Large intestine (tissue), 3 donors: ENCODE measurements around the gene LAMA5. TPM values are rescaled to one million over a fixed set of nuclear protein-coding genes. Genes with fewer than 3 reads are reported as not detected.
A peak's percentile ranks its signal among the peaks of the same experiment; 100 is the strongest.

ENCODE experiments used
- DNase-seq, 2 donors: peaks; one replicate each; pipeline versions ENCODE4 v3.0.0 to v3.0.0-alpha.2; 2013
- H3K27ac ChIP-seq: one replicate; pipeline ENCODE4 v1.5.1; 2013; ENCODE audit warnings: low read length
- H3K27me3 ChIP-seq: 2 replicates; pipeline ENCODE4 v1.6.1; 2013; ENCODE audit warnings: low read length; ENCODE audit not compliant: control insufficient read depth, insufficient read depth
- H3K36me3 ChIP-seq: 2 replicates; pipeline ENCODE4 v1.6.1; 2013; ENCODE audit warnings: low read length; ENCODE audit not compliant: control insufficient read depth, insufficient read depth
- H3K4me1 ChIP-seq: one replicate; pipeline ENCODE4 v1.6.1; 2013; ENCODE audit warnings: low read length; ENCODE audit not compliant: control insufficient read depth, insufficient read depth
- H3K4me3 ChIP-seq: one replicate; pipeline ENCODE4 v1.5.1; 2013; ENCODE audit warnings: low read length
- H3K9me3 ChIP-seq: one replicate; pipeline ENCODE4 v1.6.1; 2013; ENCODE audit warnings: mild to moderate bottlenecking, low read depth, low read length, moderate library complexity; ENCODE audit not compliant: control insufficient read depth
- WGBS: methylation state at CpG from one replicate; pipeline ENCODE4 v1.1.5; 2013; ENCODE audit warnings: low lambda C conversion rate; ENCODE audit not compliant: insufficient coverage; 5-methylcytosine and 5-hydroxymethylcytosine counted together
- polyA plus RNA-seq: library from polyadenylated mRNA; unstranded; fragments of 120-200 nt; gene quantifications from one replicate; pipeline ENCODE4 v1.2.1, GENCODE V29; 2013

The LAMA5 gene
- polyA plus RNA-seq, 1 donor = 92.1 TPM

DNA sequence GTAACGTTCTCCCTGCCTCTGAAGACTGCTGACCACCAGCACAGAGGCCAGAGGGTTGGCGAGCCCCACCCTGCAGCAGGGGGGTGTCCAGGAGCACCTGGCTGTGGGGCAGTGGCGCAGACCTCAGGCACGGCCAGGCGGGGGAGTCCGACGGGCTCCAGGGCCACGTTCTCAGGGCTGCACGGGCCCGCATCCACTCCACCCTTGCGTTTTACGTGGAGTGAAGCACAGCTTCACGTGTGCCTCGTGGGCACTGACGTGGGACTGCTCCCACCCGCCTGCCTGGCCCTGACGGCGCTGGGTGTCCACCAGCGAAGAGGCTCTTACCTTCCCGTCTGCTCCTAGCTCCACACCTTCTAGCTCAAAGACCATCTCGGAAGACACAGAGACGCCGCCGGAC lies 26.7 kb upstream of the LAMA5 start:
- Histone ChIP-seq H3K27me3 (no peaks in the 10 kb centered on the region), H3K4me1 (peaks cover 4% of the 10 kb centered on the region), H3K27ac (no peak overlapping the region), H3K4me3 (no peak overlapping the region), H3K9me3 (peaks cover 5% of the 10 kb centered on the region), H3K36me3 (peaks cover 54% of the 10 kb centered on the region)
- WGBS = no CpG with 5 or more reads among the region's 24 CpGs
- DNase-seq = no peak

DNA sequence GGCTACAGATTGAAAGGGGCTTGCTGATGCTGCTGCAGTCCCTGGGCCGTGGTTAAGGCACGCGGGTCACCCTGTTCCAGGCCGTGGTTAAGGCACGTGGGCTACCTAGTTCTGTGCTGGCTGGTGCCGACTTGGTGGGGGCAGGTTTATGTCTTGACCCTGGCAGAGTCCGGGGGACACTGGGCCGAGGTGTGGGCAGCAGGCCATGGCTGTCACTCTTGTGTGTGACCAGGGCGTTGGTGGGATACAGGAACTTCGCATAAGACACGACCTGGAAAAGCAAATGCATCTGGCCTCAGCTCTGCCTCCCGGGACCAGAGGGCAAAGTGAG lies 26.2 kb upstream of the LAMA5 start:
- DNase-seq = no peak
- H3K36me3 ChIP-seq = peaks cover 60% of the 10 kb centered on the region
- peaks cover 5% of the 10 kb centered on the region for H3K9me3 ChIP-seq
- H3K4me3 ChIP-seq = no peak overlapping the region
- no peaks in the 10 kb centered on the region for H3K27me3 ChIP-seq
- H3K4me1 ChIP-seq = peaks cover 9% of the 10 kb centered on the region
- no peak overlapping the region for H3K27ac ChIP-seq
- no CpG with 5 or more reads among the region's 12 CpGs for WGBS

DNA sequence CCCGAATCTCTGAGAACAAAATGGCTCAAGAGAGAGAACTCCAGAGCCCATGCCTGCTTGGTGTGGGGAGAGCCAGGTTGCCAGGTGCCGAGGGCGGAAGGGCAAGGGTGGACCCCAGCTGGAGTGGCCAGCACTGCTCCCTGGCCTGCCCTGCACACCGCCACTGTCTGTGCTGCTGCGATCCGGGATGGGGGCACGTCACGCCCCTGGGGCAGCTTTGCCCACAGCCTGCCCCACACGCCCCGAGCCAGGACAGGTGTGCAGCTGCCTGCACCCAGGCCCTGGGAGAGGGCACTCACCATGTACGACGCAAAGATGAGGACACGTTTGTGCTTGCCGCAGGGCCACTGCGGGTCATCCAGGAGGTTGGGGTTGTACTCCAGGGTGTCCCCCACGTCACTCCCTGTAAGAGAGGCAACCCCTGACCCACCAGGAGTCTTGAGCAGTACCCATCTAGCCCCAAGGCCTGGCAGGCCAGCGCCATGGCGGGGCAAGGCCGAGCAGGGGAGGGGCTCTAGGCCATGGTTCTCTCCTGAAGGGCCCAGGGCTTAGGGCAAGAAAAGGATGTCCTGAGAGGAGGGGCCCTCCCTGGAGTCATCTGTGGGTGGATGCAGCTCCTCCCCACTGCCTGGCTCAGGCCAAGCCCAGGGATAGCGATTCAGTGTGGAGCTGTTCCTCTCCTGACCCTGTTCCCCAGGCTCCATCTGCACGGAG lies 25.7 kb upstream of the LAMA5 start:
- peaks cover 65% of the 10 kb centered on the region for H3K36me3 ChIP-seq

DNA sequence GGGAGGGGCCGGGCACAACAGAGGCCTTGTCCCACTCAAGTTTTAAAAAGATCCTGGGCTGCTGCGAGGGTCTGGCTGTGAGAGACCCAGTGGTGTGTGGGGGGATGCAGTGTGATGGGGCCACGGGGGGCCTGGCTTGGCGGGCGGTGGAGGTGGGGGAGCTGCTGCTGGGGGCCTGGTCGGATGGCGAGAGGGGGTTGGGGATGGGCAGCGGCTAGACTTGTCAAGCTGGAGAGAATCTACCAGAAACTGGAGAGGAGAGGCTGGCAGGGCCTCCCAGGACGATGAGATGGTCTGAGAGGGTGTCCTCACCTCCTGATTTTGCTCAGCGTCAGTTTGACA lies 24.9 kb upstream of the LAMA5 start:
- H3K27me3 ChIP-seq = no peaks in the 10 kb centered on the region
- no peak for DNase-seq
- WGBS = 100% methylated on average over 1 of the region's 10 CpGs
- H3K4me3 ChIP-seq = no peak overlapping the region
- H3K36me3 ChIP-seq = peaks cover 65% of the 10 kb centered on the region
- H3K27ac ChIP-seq = no peak overlapping the region
- no peaks in the 10 kb centered on the region for H3K9me3 ChIP-seq
- H3K4me1 ChIP-seq = peaks cover 16% of the 10 kb centered on the region

More for the DNA sequence above, 25.7 kb upstream of the LAMA5 start:
- Histone ChIP-seq H3K27ac (no peak overlapping the region), H3K4me3 (no peak overlapping the region), H3K9me3 (peaks cover 1% of the 10 kb centered on the region), H3K27me3 (no peaks in the 10 kb centered on the region), H3K4me1 (peaks cover 14% of the 10 kb centered on the region)
- DNase-seq = no peak
- no CpG with 5 or more reads among the region's 21 CpGs for WGBS

DNA sequence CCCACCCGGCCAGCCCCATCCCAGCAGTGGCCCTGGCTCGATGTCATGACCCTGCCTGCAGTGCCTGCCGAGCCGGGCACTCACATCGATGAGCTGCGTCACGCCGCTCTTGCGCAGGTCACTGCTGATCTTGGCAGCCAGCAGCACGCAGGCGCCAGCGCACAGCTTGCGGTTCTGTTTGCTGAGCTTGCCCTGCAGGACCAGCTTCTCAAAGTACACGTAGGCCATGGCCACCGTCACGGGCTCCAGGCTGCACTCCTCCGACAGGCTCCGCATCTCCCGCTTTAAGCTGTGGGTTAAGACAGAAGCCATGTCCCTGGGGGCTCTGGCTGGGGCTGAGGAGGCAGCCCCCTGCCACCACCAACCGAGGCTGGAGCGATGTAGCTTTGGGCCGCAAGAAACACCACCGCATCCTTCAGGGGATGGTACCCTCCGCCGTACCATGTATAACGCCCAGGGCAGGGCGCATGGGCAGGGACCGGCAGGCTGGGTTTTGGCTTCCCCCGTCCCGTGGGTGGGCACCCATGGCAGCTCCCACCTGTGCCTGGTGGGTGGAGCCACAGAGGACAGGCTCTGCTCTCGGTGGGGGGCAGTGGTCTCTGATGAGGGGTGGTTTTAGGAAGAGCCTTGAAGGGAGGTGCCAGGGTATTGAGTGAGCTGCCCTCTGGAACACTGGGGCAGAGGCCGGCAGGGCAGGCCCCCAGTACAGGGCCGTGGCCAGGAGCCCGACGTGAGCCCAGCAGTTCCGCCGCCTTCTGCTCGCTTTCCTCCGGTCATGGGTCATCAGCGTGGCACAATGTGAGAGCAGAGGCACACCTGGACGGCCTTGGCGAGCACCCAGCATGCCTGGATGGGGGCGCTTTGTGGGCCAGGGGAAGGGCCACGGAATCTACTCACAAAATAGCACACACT lies 24.3 kb upstream of the LAMA5 start:
- WGBS = 100% methylated on average over 2 of the region's 44 CpGs

DNA sequence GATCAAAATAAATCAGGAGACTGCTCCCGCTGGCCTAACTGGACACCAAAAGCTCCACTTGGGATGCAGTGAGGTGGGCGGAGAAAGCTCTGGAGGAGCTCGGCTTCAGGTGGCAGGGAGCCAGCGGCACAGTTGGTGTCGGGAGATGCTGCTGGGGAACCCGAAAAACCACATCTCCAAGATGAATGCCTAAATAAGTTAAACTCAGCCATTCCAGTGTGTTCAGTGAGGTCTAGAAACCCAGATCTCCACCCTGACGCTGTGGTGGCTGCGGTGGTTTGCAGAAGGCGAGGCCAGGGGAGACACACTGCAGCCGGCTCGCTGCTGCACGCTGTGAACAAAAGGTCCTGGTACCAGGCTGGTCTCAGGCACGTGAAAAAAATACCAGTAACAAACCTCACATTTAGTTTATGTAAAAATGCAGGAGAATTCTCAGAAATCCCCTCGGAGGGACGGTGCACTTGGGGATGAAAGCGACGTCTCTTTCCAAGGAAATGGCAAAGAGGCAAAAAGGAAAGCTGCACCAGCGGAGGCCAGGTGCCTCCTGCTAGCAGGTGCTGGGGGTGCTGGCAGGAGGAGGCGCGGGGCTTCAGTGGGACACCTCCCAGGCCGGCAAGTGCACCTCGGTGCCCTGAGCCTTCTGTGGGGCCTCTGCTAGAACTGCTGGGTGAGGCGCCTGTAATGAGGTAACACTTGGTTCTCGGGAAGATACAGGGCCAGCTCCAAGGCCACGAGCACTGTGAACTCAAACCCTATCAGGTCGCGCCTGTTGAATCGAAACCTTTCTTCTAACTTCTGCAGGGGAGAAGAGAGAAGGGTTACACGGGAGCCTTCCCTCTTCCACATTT lies 23.4 kb upstream of the LAMA5 start:
- no CpG with 5 or more reads among the region's 29 CpGs for WGBS
- H3K27me3 ChIP-seq = no peaks in the 10 kb centered on the region
- DNase-seq = no peak
- H3K9me3 ChIP-seq = no peaks in the 10 kb centered on the region
- no peak overlapping the region for H3K4me3 ChIP-seq
- H3K27ac ChIP-seq = no peak overlapping the region
- peaks cover 64% of the 10 kb centered on the region for H3K36me3 ChIP-seq
- peaks cover 16% of the 10 kb centered on the region for H3K4me1 ChIP-seq

More for the DNA sequence above, 24.3 kb upstream of the LAMA5 start:
- no peak overlapping the region for H3K27ac ChIP-seq
- H3K4me3 ChIP-seq = no peak overlapping the region
- DNase-seq = no peak
- H3K36me3 ChIP-seq = peaks cover 65% of the 10 kb centered on the region
- H3K9me3 ChIP-seq = no peaks in the 10 kb centered on the region
- peaks cover 16% of the 10 kb centered on the region for H3K4me1 ChIP-seq
- H3K27me3 ChIP-seq = no peaks in the 10 kb centered on the region

DNA sequence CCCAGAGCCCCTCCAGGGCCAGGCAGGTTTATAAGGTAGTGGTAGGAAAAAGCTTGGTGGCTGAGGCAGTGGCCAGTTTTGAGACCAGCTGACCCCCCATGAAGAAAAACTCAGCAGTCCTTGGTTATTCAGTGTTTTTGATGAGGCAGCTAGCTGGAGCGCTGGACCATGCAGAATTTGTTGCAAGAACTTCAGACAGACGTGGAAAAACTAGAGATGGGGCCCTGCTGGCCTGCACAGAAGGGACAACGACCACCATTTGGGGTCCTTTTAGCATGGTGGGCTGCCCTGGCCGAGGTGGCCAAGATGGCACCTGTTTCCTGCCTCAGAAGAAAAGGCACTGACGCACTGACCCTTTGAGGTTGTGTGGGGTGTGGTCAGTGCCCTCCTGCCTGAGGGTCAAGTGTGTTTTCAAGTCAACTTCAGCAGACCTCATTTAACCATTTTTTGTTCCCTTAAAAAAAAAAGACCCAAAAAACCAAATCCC lies 22.5 kb upstream of the LAMA5 start:
- Histone ChIP-seq H3K27ac (no peak overlapping the region), H3K4me3 (no peak overlapping the region), H3K4me1 (peaks cover 16% of the 10 kb centered on the region), H3K27me3 (no peaks in the 10 kb centered on the region), H3K9me3 (no peaks in the 10 kb centered on the region), H3K36me3 (peaks cover 58% of the 10 kb centered on the region)
- no peak for DNase-seq
- 100% methylated on average over 1 of the region's 5 CpGs for WGBS

DNA sequence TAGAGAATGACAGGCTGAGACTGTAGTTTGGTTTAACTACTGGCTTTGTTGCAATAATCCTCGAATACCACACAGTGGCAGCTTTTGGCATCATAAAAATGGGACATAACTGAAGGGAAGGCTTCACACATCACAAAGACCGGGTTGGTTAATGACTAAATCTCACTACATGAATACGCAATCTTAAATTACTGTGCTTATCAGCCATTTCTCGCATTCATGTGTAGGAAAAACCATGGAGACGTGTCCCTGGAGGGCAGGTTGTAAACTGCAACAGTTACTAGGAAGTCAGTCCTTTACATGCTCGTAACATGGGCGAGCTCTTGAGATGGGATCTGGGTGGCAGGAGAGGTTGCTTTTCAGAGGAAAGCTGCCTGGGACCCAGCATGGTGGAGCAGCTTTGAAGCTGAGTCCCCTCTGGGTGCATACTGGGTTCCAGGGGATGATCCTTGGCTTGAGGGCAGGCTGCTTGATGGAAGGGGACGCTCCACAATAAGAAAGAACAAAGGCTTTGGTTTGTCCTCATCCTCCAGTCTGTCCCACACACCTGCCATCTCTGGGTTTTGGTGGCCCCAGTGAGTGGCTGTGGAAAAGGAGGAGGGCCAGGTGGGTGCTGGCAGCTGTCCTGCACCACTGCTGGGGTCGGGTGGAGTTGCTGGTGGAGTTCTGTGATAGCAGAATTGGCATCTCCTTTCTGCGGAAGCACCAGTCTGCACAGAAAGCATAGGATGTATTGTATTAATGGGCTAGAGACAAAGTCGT lies 21.9 kb upstream of the LAMA5 start:
- H3K4me3 ChIP-seq = no peak overlapping the region
- peaks cover 54% of the 10 kb centered on the region for H3K36me3 ChIP-seq
- WGBS = no CpG with 5 or more reads among the region's 11 CpGs
- DNase-seq = peak in 1 of 2 donors; percentile 67
- H3K4me1 ChIP-seq = peaks cover 16% of the 10 kb centered on the region
- H3K27me3 ChIP-seq = no peaks in the 10 kb centered on the region
- no peaks in the 10 kb centered on the region for H3K9me3 ChIP-seq
- no peak overlapping the region for H3K27ac ChIP-seq

DNA sequence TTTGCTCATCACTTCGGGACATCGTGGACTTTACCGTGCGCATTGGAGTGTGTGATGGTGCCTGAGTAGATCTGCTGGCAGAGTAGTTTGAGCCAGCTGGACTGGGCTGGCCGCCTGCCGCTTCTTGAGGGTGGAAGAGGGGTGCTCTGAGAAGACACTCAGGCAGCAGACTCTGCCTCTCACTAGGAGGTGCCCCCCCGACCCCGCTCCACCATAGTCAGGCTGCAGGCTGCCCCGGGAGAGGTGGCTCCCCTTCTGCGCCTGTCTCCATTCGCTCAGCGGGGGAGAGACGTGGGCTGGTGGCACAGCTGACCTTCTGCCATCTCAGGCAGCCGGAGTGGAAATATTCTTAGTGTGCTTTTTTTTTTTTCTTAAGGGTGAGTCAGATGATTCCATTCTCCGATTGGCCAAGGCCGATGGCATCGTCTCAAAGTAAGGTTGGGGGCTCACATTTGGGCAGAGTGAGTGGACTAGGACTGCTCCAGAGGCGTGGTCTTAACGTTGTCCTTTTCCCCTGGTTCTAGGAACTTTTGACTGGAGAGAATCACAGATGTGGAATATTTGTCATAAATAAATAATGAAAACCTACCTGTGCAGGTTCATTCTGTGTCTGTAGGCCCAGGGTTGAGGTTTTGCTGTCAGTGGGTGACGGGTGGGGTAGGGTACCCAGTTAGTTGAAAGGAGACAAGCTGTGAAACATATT lies 21.0 kb upstream of the LAMA5 start:
- peak overlapping the region; percentile 80 for H3K4me3 ChIP-seq
- H3K9me3 ChIP-seq = no peaks in the 10 kb centered on the region
- H3K27ac ChIP-seq = peak overlapping the region; percentile 15
- peaks cover 45% of the 10 kb centered on the region for H3K36me3 ChIP-seq
- no peaks in the 10 kb centered on the region for H3K27me3 ChIP-seq
- WGBS = no CpG with 5 or more reads among the region's 20 CpGs
- peaks cover 16% of the 10 kb centered on the region for H3K4me1 ChIP-seq
- no peak for DNase-seq
